ENCODE results near the gene ADAM12.

The ADAM12 gene

DNA sequence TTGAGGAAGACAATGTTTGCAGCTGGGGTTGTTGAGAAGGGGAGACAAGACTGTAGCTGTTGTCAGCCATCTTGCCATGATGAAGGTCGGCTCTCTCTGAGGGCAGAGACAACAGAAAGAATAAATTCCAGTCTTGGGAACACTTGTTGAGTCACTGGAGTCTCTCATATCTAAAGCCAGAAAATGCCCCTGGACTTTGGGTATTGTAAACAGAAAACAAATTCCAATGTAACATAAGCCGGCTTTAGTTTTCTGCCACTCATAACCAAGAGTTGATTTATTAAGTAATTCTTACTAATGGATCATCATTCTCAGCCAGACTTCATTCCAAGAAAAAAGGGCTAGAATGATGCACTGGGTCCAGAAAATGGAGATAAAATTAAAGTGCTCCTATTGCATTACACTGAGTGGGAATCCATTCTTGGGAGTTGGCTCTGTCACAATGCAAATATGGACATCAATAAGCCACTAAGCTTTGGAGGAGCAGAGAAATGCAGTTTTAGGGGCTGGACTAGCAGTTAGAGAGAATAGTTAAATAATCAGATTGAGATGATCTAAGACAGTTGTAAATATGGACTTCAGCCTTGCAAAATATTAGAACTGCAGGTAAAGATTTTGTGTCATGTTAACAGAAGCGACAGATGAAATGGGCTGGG lies 78.9 kb downstream of the ADAM12 start:
- no peak overlapping the region for H3K4me3 ChIP-seq (ENCODE audit: insufficient read length, low read depth)
- TF ChIP-seq YY1 (IDR thresholded peaks at IDR 0.05; ENCODE audit: insufficient read depth, insufficient read length), result no peak
- TF ChIP-seq SUZ12 (IDR thresholded peaks at IDR 0.05; ENCODE audit: extremely low read depth, insufficient read depth, insufficient read length), result no peak
- no peak for TF ChIP-seq ZNF274 (IDR thresholded peaks at IDR 0.05; ENCODE audit: low read depth, low read length)
- H3K36me3 ChIP-seq (ENCODE audit: insufficient read depth, insufficient read length, low read length), result no peaks in the 10 kb centered on the region
- H3K27me3 ChIP-seq (ENCODE audit: insufficient read depth, insufficient read length), result no peaks in the 10 kb centered on the region
- H3K9me3 ChIP-seq (ENCODE audit: insufficient read depth, low read length), result no peaks in the 10 kb centered on the region
- H3K4me1 ChIP-seq (ENCODE audit: insufficient read depth, insufficient read length), result no peaks in the 10 kb centered on the region
- H3K9ac ChIP-seq (ENCODE audit: insufficient read length, low read depth), result no peak overlapping the region
- DNase-seq (ENCODE audit: low read depth, low spot score), result no peak

DNA sequence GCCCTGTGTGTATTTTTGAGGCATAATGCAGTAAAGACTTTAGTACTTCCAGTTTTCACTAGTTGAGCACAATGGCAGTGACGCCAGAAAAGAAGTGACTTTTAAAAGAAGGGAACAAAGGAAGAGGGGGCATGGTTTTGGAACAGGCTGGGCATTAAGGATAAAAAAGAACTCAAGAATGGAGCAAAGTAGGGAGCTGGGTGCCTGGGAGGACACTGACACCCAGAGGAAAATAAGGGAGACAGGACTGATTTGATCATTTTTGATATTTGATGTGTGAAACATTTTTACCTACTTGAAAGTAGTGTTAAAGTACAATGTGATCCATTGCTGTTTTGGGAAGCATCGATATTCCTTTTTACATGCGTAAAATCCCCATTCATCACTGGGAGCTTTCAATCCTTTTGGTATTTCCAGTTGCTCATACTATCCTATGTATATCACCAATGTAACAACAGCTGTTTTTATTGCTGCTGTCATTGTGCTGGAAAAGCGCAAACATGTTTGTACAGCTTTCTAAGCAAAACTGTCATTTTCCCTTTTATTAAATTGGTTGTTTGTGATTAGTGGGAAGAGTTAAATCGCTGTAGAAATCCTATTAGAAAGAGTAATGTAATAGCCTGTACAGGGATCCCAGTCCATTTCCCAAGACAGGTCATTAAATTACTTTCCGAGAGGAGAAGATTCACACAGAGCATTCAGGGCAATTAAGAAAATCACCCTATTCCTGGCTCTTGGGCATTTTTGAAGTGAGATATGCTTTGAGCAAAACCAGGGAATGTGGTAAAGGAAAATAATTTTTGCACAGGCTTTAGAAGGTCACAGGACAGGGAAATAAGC lies 85.2 kb downstream of the ADAM12 start:
- H3K36me3 ChIP-seq (ENCODE audit: insufficient read depth, insufficient read length, low read length), result no peaks in the 10 kb centered on the region
- TF ChIP-seq SUZ12 (IDR thresholded peaks at IDR 0.05; ENCODE audit: extremely low read depth, insufficient read depth, insufficient read length), result no peak
- TF ChIP-seq YY1 (IDR thresholded peaks at IDR 0.05; ENCODE audit: insufficient read depth, insufficient read length), result no peak
- TF ChIP-seq ZNF274 (IDR thresholded peaks at IDR 0.05; ENCODE audit: low read depth, low read length), result no peak
- H3K9ac ChIP-seq (ENCODE audit: insufficient read length, low read depth), result no peak overlapping the region
- no peak overlapping the region for H3K4me3 ChIP-seq (ENCODE audit: insufficient read length, low read depth)
- no peak for DNase-seq (ENCODE audit: low read depth, low spot score)
- H3K27me3 ChIP-seq (ENCODE audit: insufficient read depth, insufficient read length), result no peaks in the 10 kb centered on the region
- no peaks in the 10 kb centered on the region for H3K4me1 ChIP-seq (ENCODE audit: insufficient read depth, insufficient read length)
- no peaks in the 10 kb centered on the region for H3K9me3 ChIP-seq (ENCODE audit: insufficient read depth, low read length)

DNA sequence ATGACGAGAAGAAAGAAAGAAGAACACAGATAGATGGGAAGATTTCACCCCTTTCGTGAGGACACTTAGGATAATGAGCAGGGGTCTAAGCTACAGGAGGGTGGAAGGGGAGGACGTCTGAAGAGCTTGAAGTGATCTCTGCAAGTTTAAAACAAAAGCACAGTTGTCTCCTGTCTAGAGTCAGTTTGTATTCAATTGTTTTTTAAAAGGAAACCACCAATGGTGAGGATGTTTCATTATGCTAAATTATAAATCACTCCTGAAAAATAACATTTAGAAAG lies 85.9 kb downstream of the ADAM12 start:
- DNase-seq (ENCODE audit: low read depth, low spot score), result no peak
- H3K9me3 ChIP-seq (ENCODE audit: insufficient read depth, low read length), result no peaks in the 10 kb centered on the region
- no peaks in the 10 kb centered on the region for H3K36me3 ChIP-seq (ENCODE audit: insufficient read depth, insufficient read length, low read length)
- no peak overlapping the region for H3K9ac ChIP-seq (ENCODE audit: insufficient read length, low read depth)
- no peaks in the 10 kb centered on the region for H3K27me3 ChIP-seq (ENCODE audit: insufficient read depth, insufficient read length)
- TF ChIP-seq ZNF274 (IDR thresholded peaks at IDR 0.05; ENCODE audit: low read depth, low read length), result no peak
- H3K4me3 ChIP-seq (ENCODE audit: insufficient read length, low read depth), result no peak overlapping the region
- H3K4me1 ChIP-seq (ENCODE audit: insufficient read depth, insufficient read length), result no peaks in the 10 kb centered on the region

GRCh38 chr10:126301701-126302475 lies 86.4 kb downstream of the ADAM12 start:
- no peak for TF ChIP-seq YY1 (IDR thresholded peaks at IDR 0.05; ENCODE audit: insufficient read depth, insufficient read length)
- TF ChIP-seq ZNF274 (IDR thresholded peaks at IDR 0.05; ENCODE audit: low read depth, low read length), result no peak
- no peak for TF ChIP-seq SUZ12 (IDR thresholded peaks at IDR 0.05; ENCODE audit: extremely low read depth, insufficient read depth, insufficient read length)

DNA sequence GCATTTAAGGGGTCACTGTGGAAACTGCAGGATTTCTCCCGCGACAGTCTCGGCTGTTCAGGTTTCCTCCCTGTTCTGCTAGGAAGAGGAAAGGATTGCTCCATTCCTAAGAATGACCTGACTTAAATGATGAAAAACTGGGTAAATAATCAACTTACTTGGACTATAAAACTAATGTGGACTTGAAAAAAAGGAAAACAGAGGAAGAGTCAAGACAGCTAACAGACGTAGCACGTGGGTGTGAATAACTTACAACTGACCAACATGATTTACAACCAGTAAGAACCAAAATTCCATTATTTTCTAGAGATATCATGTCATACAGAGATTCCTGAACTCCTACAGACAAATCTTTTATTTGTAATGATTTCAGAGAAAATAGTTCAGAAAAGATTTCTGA lies 93.8 kb downstream of the ADAM12 start:
- no peak for DNase-seq (ENCODE audit: low read depth, low spot score)
- TF ChIP-seq ZNF274 (IDR thresholded peaks at IDR 0.05; ENCODE audit: low read depth, low read length) (no peak), SUZ12 (IDR thresholded peaks at IDR 0.05; ENCODE audit: extremely low read depth, insufficient read depth, insufficient read length) (no peak), YY1 (IDR thresholded peaks at IDR 0.05; ENCODE audit: insufficient read depth, insufficient read length) (no peak)
- Histone ChIP-seq H3K9ac (ENCODE audit: insufficient read length, low read depth) (no peak overlapping the region), H3K27me3 (ENCODE audit: insufficient read depth, insufficient read length) (no peaks in the 10 kb centered on the region), H3K9me3 (ENCODE audit: insufficient read depth, low read length) (no peaks in the 10 kb centered on the region), H3K4me1 (ENCODE audit: insufficient read depth, insufficient read length) (no peaks in the 10 kb centered on the region), H3K4me3 (ENCODE audit: insufficient read length, low read depth) (no peak overlapping the region), H3K36me3 (ENCODE audit: insufficient read depth, insufficient read length, low read length) (no peaks in the 10 kb centered on the region)

More at GRCh38 chr10:126301701-126302475, 86.4 kb downstream of the ADAM12 start:
- no peak for DNase-seq (ENCODE audit: low read depth, low spot score)
- Histone ChIP-seq H3K27me3 (ENCODE audit: insufficient read depth, insufficient read length) (no peaks in the 10 kb centered on the region), H3K4me3 (ENCODE audit: insufficient read length, low read depth) (no peak overlapping the region), H3K9me3 (ENCODE audit: insufficient read depth, low read length) (no peaks in the 10 kb centered on the region), H3K4me1 (ENCODE audit: insufficient read depth, insufficient read length) (no peaks in the 10 kb centered on the region), H3K9ac (ENCODE audit: insufficient read length, low read depth) (no peak overlapping the region), H3K36me3 (ENCODE audit: insufficient read depth, insufficient read length, low read length) (no peaks in the 10 kb centered on the region)

- no peak overlapping the region for H3K9ac ChIP-seq (ENCODE audit: insufficient read length, low read depth)
- no peaks in the 10 kb centered on the region for H3K9me3 ChIP-seq (ENCODE audit: insufficient read depth, low read length)
- H3K27me3 ChIP-seq (ENCODE audit: insufficient read depth, insufficient read length), result no peaks in the 10 kb centered on the region
- no peak for DNase-seq (ENCODE audit: low read depth, low spot score)
- no peak for TF ChIP-seq SUZ12 (IDR thresholded peaks at IDR 0.05; ENCODE audit: extremely low read depth, insufficient read depth, insufficient read length)
- TF ChIP-seq ZNF274 (IDR thresholded peaks at IDR 0.05; ENCODE audit: low read depth, low read length), result no peak
- TF ChIP-seq YY1 (IDR thresholded peaks at IDR 0.05; ENCODE audit: insufficient read depth, insufficient read length), result no peak
- no peaks in the 10 kb centered on the region for H3K36me3 ChIP-seq (ENCODE audit: insufficient read depth, insufficient read length, low read length)
- no peaks in the 10 kb centered on the region for H3K4me1 ChIP-seq (ENCODE audit: insufficient read depth, insufficient read length)
- H3K4me3 ChIP-seq (ENCODE audit: insufficient read length, low read depth), result no peak overlapping the region
Measured at GRCh38 chr10:126290232-126290631, 98.0 kb downstream of the ADAM12 start.

Measured in NT2/D1 (cell line).